ENCODE measurements around the gene EXOSC10. TPM values are rescaled to one million over a fixed set of nuclear protein-coding genes. Genes with fewer than 3 reads are reported as not detected.

EXOSC10 gene
- total and polyA plus RNA-seq, 2 experiments from 2014 or later, result 47.0 to 47.2 TPM

Other genes starting within 250 kb of the EXOSC10 start
- 78.0 and 80.0 TPM in 2 replicates for gene TARDBP, start 87.2 kb downstream of the EXOSC10 start, total RNA-seq
- 129 and 130 TPM in 2 replicates for gene TARDBP, start 87.2 kb downstream of the EXOSC10 start, polyA plus RNA-seq
- 1.0 and 3.3 TPM in 2 replicates for gene MASP2, start 52.6 kb downstream of the EXOSC10 start, total RNA-seq
- 9.5 and 16.6 TPM in 2 replicates for gene MASP2, start 52.6 kb downstream of the EXOSC10 start, polyA plus RNA-seq
- gene SRM, start 39.9 kb downstream of the EXOSC10 start, total RNA-seq, result 22.7 and 28.6 TPM in 2 replicates
- gene SRM, start 39.9 kb downstream of the EXOSC10 start, polyA plus RNA-seq, result 186 and 207 TPM in 2 replicates
- 19.7 and 25.6 TPM in 2 replicates for gene ANGPTL7, start 89.5 kb upstream of the EXOSC10 start, total RNA-seq
- 37.2 and 50.5 TPM in 2 replicates for gene ANGPTL7, start 89.5 kb upstream of the EXOSC10 start, polyA plus RNA-seq
- 35.8 and 37.7 TPM in 2 replicates for gene MTOR, start 162.7 kb upstream of the EXOSC10 start, total RNA-seq
- 11.9 and 17.2 TPM in 2 replicates for gene MTOR, start 162.7 kb upstream of the EXOSC10 start, polyA plus RNA-seq
- gene UBIAD1, start 173.3 kb upstream of the EXOSC10 start, total RNA-seq, result 9.1 and 9.8 TPM in 2 replicates
- 15.5 and 18.3 TPM in 2 replicates for gene UBIAD1, start 173.3 kb upstream of the EXOSC10 start, polyA plus RNA-seq

Data from hepatocyte (in vitro differentiated cells).